NCI-H82 treated with DMSO at 0.1 percent for 48 hours (cell line): ENCODE results near the gene C1orf226.
A peak's percentile ranks its signal among the peaks of the same experiment; 100 is the strongest.

Source experiments
- DNase-seq: peaks from one replicate; lab custom pipeline; 2025; ENCODE audit not compliant: unreplicated experiment; lab: John Stamatoyannopoulos, UW

C1orf226 gene

GRCh38 chr1:162384116-162384515 lies 2.6 kb downstream of the C1orf226 start:
- no peak for DNase-seq

GRCh38 chr1:162384601-162385279 lies 3.2 kb downstream of the C1orf226 start:
- no peak for DNase-seq

DNA sequence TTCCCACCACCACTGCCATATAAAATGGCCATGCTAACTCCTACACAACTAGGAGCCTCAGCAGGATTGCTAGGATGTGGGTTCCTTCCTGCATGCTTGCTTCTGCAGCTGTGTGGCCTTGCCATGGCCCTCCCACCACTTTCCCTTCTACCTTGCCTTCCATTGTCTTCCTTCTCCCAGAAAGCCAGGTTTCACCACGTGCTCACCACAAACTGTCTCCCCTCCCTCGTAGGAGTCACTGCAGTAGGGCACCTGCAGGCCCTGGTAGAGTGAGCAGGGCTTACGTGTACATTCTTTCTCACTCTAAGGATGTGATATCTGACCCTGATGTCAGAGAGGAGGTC lies 3.7 kb downstream of the C1orf226 start:
- DNase-seq, result no peak

- no peak for DNase-seq
Observed at GRCh38 chr1:162385702-162386101, 4.2 kb downstream of the C1orf226 start.

DNA sequence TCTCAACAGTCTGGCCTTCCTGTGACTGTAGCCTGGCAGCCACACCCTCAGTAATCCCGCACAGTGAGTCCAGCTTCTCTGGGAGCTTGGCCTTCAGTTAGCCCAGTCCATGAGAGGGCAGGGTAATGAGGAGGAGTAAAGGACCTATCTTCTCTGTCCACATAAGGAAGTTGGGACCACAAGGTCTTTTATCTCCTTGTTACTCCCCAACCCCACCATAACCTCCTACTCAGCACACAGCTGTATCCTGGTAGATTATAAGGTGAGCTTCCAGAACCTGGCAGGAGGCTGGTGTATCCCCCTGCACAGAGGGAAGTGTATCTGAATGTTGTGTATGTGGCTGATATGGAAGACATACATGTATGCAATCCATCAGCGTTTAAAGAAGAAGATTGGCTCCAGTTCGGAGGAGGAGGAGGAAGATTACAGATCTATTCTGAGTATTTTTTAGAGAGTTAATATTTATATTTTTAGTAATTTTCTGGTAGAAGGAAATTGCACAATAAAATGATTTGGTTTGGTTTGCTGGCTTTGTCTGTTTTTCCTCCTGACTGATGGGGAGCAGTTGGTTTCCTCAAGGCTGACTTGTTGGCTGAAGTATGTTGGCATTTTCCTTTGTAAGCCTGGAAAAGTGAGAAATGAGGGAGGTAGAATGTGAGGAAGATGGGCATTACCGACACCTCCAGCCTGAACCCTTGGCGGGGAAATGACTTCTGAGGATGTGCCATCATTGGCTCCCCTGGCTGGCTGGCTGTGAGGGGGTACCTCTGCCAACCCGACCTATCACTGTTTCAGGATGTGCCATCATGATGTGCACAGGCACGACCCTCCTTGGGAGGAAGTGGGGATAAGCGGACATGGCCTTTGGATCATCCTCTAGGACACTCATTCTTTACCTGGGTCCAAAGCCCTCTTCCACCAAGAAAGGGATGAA lies 5.0 kb downstream of the C1orf226 start:
- DNase-seq, result no peak

DNA sequence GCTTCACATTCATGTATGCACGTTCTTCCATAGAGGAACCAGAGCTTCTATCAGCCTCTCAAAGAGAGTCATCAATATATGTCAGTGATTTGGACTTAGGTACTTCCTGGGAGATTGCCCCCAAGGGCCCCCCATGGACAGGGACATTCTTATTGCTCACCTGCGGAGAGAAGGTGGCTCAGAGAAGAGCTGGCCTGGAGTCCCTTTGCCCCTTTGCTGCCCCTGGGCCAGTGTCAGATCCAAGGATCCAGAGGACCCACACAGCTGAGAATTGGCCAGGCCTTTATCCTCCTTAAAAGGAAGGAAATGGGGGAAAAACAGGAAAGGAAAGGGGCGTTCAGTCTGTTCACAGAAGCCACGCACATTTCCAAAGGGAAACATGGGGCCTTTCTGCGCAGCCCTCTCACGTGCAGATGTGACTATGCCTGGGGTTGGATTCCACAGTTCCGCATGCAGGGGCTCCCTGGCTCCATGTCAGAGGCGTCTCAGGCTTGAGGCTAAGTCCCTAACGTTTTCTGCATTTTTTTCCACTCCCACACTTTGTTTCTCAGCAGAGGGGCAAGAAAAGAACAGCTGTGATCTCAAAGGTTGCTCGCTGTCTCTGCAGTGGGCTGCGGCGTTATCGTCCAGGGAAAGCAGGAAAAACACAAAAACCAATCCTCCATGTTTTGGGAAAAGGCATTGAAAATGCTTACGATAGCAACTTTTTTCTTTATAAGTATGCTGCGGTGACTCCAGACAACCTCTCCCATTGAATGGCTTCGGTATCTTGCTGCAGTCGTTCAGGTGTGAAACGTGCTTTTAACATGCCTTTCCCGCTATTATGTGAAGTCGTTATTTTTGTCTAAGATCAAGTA lies 5.9 kb downstream of the C1orf226 start:
- DNase-seq, result no peak

GRCh38 chr1:162388083-162388594 lies 6.6 kb downstream of the C1orf226 start:
- no peak for DNase-seq

DNA sequence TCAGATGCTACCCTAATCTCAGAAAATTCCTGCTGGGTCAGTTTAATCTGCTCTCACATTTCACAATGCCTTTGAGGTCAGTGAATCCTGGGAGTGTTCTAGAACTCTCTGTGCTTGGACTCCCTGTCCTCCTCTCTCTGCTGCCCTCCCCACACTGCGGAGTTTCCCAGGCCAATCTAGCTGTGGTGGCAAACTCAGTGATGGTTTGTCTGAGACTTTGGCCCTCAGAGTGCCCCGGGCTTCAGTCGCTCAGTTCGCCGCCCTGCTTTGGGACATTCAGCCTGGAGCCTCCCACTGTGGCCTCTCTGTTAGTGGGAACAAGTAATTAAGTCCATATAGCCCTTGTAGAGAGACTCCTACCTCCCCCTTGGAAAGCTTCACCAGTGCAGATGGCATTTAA lies 7.1 kb downstream of the C1orf226 start:
- DNase-seq, result no peak

DNA sequence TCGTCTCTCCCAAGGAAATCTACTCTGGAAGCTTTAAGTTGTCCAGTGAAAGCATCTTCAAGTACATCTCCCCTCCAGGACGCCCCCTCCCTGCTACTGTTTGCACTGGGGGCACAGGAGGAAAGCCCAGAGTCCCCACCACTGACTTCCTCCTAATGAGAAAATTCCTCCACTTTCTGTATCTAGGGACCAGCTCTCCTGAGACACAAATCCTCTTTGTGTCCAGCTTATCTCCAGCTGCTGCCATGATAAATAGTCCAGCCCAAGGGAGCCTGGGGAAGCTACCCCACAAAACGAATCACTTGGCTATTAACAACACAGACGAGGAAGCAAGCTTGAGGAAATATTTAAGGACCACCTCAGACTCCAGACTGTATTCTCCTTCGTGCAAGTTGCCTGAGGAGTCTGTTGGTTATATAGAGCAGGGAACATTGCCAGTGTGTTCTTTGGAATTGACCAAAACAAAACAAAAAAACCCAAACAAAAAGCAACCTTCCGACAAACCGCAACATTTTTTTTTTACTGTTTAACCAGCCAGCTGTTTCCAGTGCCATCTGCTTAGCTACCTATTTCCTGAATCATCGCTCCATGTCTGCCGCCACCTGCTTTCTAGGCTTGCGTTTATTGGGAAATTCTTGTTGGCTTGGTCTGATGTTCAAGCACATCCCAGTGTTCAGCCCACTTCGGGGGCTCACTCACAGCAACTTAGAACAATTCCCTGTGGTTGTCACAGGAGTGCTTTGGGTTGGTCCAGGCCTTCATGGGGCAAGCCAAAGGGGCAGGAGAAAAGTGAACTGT lies 7.7 kb downstream of the C1orf226 start:
- DNase-seq, result peak; percentile 83

- DNase-seq, result no peak
Observed at GRCh38 chr1:162389971-162390370, 8.4 kb downstream of the C1orf226 start.

DNA sequence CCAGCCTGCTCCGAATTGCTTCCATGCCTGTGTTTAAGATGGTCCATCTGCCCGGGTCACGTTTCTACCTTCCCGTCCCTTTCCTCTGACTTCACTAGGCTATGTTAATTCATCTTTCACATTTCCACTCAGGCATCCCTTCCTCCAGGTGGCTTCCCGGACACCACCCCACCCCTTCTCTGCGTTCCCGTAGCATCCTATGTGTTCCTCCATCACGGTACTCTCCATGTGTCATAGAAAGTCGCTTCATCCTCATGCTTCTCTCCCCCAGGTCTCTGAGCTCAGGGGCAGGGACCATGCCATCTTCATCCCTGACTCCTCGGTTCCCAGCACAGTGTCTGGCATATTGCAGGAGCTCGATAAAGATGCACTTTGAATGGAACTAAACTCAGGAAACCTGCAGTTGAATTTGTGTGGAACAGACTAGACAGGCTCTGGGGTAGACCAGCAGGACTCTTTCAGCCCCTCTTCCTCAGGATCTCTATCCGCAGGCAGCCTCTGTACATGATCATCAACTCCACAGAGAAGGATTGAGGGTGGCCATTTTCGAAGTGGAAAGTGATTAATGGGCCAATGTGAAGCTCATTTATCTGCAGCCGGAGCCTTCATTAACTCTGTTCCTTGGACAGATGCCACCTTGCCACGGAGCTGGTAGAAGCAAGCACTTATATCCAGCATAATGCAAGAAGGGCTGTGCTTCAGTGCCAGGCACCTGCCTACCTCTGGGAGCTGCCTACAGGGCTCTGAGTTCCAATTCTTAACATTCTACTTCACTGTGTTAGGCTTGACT lies 9.1 kb downstream of the C1orf226 start:
- DNase-seq, result no peak

DNA sequence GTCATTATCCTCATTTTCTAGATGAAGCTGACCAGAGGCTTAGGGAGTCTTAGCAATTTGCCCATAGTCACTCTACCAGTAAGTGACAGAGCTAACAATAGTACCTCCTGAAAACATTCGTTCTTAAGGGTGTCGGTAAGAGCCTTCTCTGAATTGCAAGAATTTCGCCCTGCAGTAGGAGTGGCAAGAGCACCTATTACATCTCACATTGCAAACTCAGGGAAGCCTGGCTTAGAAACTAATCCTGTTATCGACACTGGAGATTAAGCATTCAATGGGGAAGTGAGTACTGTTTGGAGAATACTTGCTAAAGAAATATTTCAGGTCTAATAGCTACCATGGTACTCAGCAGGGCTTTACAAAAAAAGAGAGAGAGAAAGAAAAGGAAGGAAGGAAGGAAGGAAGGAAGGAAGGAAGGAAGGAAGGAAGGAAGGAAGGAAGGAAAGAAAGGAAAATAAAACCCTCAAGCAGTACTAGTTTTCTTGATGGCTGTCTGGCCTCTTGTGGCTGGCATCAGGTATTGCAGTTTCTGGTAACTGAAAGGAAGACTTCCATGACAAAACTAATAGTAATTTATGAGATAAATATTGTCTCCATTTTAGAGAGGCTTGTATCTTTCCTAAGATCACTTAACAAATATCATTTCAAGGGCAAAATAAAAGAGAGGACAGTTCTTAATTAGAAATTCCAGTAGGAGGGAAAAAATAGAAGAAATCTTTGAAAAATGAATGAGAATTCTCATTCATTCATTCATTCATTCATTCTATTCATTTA lies 10.4 kb downstream of the C1orf226 start:
- DNase-seq, result peak; percentile 94

GRCh38 chr1:162396201-162396906 lies 14.8 kb downstream of the C1orf226 start:
- no peak for DNase-seq

DNA sequence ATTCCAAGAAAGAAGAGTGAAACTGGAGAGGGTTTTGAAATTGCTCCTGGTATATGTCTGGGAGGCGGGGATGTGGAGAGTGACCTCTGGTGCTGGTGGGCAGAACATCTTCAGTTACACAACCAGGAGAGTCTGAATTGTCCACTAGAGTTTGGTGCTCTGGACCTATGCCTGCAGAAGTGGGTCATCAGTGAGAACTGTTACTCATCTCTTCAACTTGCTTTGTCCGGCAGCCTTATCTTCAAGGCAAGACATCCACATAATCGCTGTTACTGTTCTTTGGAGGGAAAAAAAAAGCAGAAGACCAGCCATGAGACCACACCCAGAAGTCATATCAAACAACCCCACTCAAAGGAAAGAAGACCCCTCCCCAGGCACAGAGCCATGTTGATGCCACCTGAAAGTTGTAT lies 15.5 kb downstream of the C1orf226 start:
- no peak for DNase-seq

GRCh38 chr1:162397943-162398560 lies 16.5 kb downstream of the C1orf226 start:
- DNase-seq, result no peak

DNA sequence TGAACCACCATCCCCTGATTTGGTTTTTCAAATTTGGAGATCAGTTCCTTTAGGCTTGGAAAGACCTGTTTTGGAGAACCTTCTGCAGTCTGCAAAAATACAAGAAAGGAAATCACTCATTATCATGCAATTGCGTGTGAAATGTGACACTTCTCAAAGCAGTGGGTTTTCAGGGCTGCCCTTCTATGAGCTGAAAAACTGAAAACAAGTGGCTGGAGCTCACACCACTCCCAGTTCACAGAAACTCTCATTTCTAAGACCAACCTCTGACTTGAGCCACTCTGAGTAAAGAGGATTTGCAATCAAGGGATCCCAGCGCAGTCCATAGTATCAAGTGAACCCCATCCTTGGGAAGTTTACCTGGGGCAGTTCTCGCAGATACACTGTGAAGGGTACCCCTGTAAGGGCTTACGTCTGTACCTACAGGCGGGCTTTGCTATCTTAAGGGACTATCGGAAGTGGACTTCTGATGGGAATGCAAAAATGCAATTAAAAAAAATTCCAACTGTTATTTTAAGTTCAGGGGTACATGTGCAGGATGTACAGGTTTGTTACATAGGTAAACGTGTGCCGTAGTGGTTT lies 17.6 kb downstream of the C1orf226 start:
- DNase-seq, result no peak

- DNase-seq, result no peak
Observed at GRCh38 chr1:162400790-162401355, 19.3 kb downstream of the C1orf226 start.
